Measurements from ENCODE around the gene PRAMEF17. TPM values are rescaled to one million over a fixed set of nuclear protein-coding genes. Genes with fewer than 3 reads are reported as not detected.
"Not testable (repeated sequence)": the region's sequence is repeated elsewhere in the genome, so short reads cannot be mapped to it uniquely, and the experiment has no call there.

Gene PRAMEF17
- total and polyA plus RNA-seq, 4 donors = not detected

DNA sequence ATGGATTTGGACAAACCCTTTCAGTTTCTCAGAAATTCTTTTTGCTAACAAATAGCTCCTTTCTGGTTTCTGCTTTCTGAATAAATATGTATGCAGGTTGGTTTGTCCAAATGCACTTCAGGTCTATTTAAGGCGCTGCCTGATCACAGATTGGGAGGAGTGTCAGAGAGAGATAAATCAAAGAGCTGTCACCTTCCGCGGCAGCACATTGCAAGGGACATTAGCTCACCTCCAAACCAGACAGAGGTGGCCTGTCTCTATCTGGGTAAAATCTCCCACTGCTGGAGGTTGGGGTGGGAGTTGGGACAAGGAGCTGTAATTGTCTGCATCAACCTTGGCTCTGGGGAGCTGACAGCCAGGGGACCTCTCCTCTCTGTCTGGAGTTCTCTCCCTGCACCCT, 46.0 kb downstream of the PRAMEF17 start:
- DNase-seq (no peak), ATAC-seq (ENCODE audit: insufficient read depth, low FRiP score) (no peak)
- 65 to 77% methylated on average over 3 of the region's 3 CpGs for WGBS, 2 donors
- Histone ChIP-seq H3K4me1 (ENCODE audit: control insufficient read depth in 5 of 5, insufficient read depth in 5 of 5, low read length in 5 of 5) (no peaks in the 10 kb centered on the region), H3K36me3 (ENCODE audit: control insufficient read depth in 4 of 4, insufficient read depth in 4 of 4, low read length in 4 of 4) (no peaks in the 10 kb centered on the region), H3K9me3 (ENCODE audit: control insufficient read depth in 4 of 4, insufficient read depth in 3 of 4, low read length in 3 of 4) (peaks cover 0 to 11% (median 2%) of the 10 kb centered on the region in 4 donors), H3K9ac (ENCODE audit: insufficient read depth in 1 of 2, low read length in 2 of 2) (no peak overlapping the region), H3K4me3 (no peak overlapping the region), H3K27ac (ENCODE audit: low read depth in 1 of 2, low read length in 1 of 2) (no peak overlapping the region), H3K27me3 (ENCODE audit: control insufficient read depth in 3 of 3, insufficient read depth in 3 of 3, low read length in 2 of 3) (no peaks in the 10 kb centered on the region)
- no peak for TF ChIP-seq CTCF (IDR thresholded peaks at IDR 0.05; ENCODE audit: control extremely low read depth, extremely low read depth)

- H3K9ac ChIP-seq (ENCODE audit: insufficient read depth in 1 of 2, low read length in 2 of 2) = not testable (repeated sequence)
- 88 to 93% methylated on average over 43 to 49 of the region's 49 CpGs for WGBS, 2 donors
Measured at GRCh38 chr1:13439104-13439783, 49.8 kb downstream of the PRAMEF17 start.

More at GRCh38 chr1:13439104-13439783, 49.8 kb downstream of the PRAMEF17 start:
- not testable (repeated sequence) for H3K4me3 ChIP-seq; H3K27ac ChIP-seq (ENCODE audit: low read depth in 1 of 2, low read length in 1 of 2); H3K9me3 ChIP-seq (ENCODE audit: control insufficient read depth in 4 of 4, insufficient read depth in 3 of 4, low read length in 3 of 4); H3K4me1 ChIP-seq (ENCODE audit: control insufficient read depth in 5 of 5, insufficient read depth in 5 of 5, low read length in 5 of 5); DNase-seq; H3K27me3 ChIP-seq (ENCODE audit: control insufficient read depth in 3 of 3, insufficient read depth in 3 of 3, low read length in 2 of 3); ATAC-seq (ENCODE audit: insufficient read depth, low FRiP score); H3K36me3 ChIP-seq (ENCODE audit: control insufficient read depth in 4 of 4, insufficient read depth in 4 of 4, low read length in 4 of 4)

Other genes starting within 250 kb of the PRAMEF17 start
- gene PRAMEF26, start 233.6 kb upstream of the PRAMEF17 start, total RNA-seq = not detected
- not detected for gene PRAMEF26, start 233.6 kb upstream of the PRAMEF17 start, polyA plus RNA-seq
- not detected for gene HNRNPCL4, start 224.0 kb upstream of the PRAMEF17 start, total RNA-seq
- gene HNRNPCL4, start 224.0 kb upstream of the PRAMEF17 start, polyA plus RNA-seq = not detected
- not detected for gene PRAMEF9, start 217.8 kb upstream of the PRAMEF17 start, total RNA-seq
- gene PRAMEF9, start 217.8 kb upstream of the PRAMEF17 start, polyA plus RNA-seq = not detected
- not detected for gene PRAMEF13, start 188.2 kb upstream of the PRAMEF17 start, total RNA-seq
- not detected for gene PRAMEF13, start 188.2 kb upstream of the PRAMEF17 start, polyA plus RNA-seq
- not detected for gene PRAMEF18, start 163.5 kb upstream of the PRAMEF17 start, total RNA-seq
- not detected for gene PRAMEF18, start 163.5 kb upstream of the PRAMEF17 start, polyA plus RNA-seq
- not detected for gene PRAMEF5, start 135.4 kb upstream of the PRAMEF17 start, total RNA-seq
- gene PRAMEF5, start 135.4 kb upstream of the PRAMEF17 start, polyA plus RNA-seq = not detected
- gene PRAMEF8, start 104.5 kb upstream of the PRAMEF17 start, total RNA-seq = not detected
- gene PRAMEF8, start 104.5 kb upstream of the PRAMEF17 start, polyA plus RNA-seq = not detected
- gene PRAMEF33, start 86.1 kb upstream of the PRAMEF17 start, total RNA-seq = not detected
- not detected for gene PRAMEF33, start 86.1 kb upstream of the PRAMEF17 start, polyA plus RNA-seq
- gene PRAMEF15, start 74.1 kb upstream of the PRAMEF17 start, total RNA-seq = not detected
- not detected for gene PRAMEF15, start 74.1 kb upstream of the PRAMEF17 start, polyA plus RNA-seq
- not detected for gene PRAMEF14, start 42.5 kb upstream of the PRAMEF17 start, total RNA-seq
- not detected for gene PRAMEF14, start 42.5 kb upstream of the PRAMEF17 start, polyA plus RNA-seq
- gene PRAMEF19, start 17.7 kb upstream of the PRAMEF17 start, total RNA-seq = not detected
- not detected for gene PRAMEF19, start 17.7 kb upstream of the PRAMEF17 start, polyA plus RNA-seq
- gene PRAMEF20, start 20.8 kb downstream of the PRAMEF17 start, total RNA-seq = not detected
- gene PRAMEF20, start 20.8 kb downstream of the PRAMEF17 start, polyA plus RNA-seq = not detected
- gene LRRC38, start 124.4 kb downstream of the PRAMEF17 start, total RNA-seq = not detected
- under 1 TPM in 1 of 2 donors, not detected in 1; 0.07 TPM for gene LRRC38, start 124.4 kb downstream of the PRAMEF17 start, polyA plus RNA-seq
- 10 to 100 TPM; 27.9 to 60.4 TPM for gene PDPN, start 194.2 kb downstream of the PRAMEF17 start, total RNA-seq
- 10 to 100 TPM; 10.6 to 71.2 TPM for gene PDPN, start 194.2 kb downstream of the PRAMEF17 start, polyA plus RNA-seq